Psoas muscle (tissue), 8 donors: ENCODE measurements around the gene MAP1LC3B. TPM values are rescaled to one million over a fixed set of nuclear protein-coding genes. Genes with fewer than 3 reads are reported as not detected.
"Not testable (repeated sequence)": the region's sequence is repeated elsewhere in the genome, so short reads cannot be mapped to it uniquely, and the experiment has no call there.

Experiments
- ATAC-seq, 4 donors: fragments of 200-7000 bp; cut with Tn5 transposase; one replicate each; pipeline ENCODE4 v1.9.1; 2020; ENCODE audit warnings: moderate library complexity in 3 of 4, mild to moderate bottlenecking in 2 of 4
- DNase-seq, 2 donors: peaks; one replicate each; pipeline ENCODE4 v3.0.0-alpha.2; 2020
- H3K27ac ChIP-seq: fragments of 200-600 bp; one replicate; pipeline ENCODE4 v1.8.0; 2022
- H3K27me3 ChIP-seq, 3 donors: fragments of 200-600 bp in 1 of 3; one replicate each; pipeline versions ENCODE4 v1.6.1 to v1.8.0; 2013 to 2022; ENCODE audit warnings: low read length in 2 of 3, mild to moderate bottlenecking in 2 of 3, moderate library complexity in 1 of 3; ENCODE audit not compliant: insufficient read depth in 3 of 3
- H3K36me3 ChIP-seq, 2 donors: fragments of 200-600 bp in 1 of 2; one replicate each; pipeline versions ENCODE4 v1.6.1 to v1.8.0; 2013 to 2022; ENCODE audit warnings: low read depth in 1 of 2, mild to moderate bottlenecking in 1 of 2, moderate library complexity in 1 of 2; ENCODE audit not compliant: insufficient read depth in 1 of 2
- H3K4me1 ChIP-seq: fragments of 200-600 bp; one replicate; pipeline ENCODE4 v1.8.0; 2022
- H3K4me3 ChIP-seq: fragments of 200-600 bp; one replicate; pipeline ENCODE4 v1.8.0; 2022; ENCODE audit warnings: mild to moderate bottlenecking
- H3K9me3 ChIP-seq: fragments of 200-600 bp; one replicate; pipeline ENCODE4 v1.8.0; 2022
- WGBS, 3 donors: extraction: QIAGEN DNeasy Blood & Tissue Kit; methylation state at CpG; one replicate each; pipeline versions ENCODE4 v1.1.6 to v1.1.7; 2013; 5-methylcytosine and 5-hydroxymethylcytosine counted together
- intact Hi-C, 2 donors: fragments of 100-400 bp; cut with DNase I; formaldehyde crosslinking; loops; one replicate each; pipeline versions ENCODE4 v1.11.0 to v1.14.2; 2022
- polyA plus RNA-seq, 3 donors: library from polyadenylated mRNA; stranded (reverse); fragments of 200-250 nt; gene quantifications; one replicate each; pipeline ENCODE4 v1.2.3, GENCODE V29; 2013
- total RNA-seq, 4 donors: library from RNA; stranded (reverse); fragmentation: NEBNext Ultra II Directional in 2 of 4; extraction: Animal tissue kit (Norgen Biotek cat#: 25700) in 2 of 4; gene quantifications; one replicate each; pipeline versions ENCODE4 v1.2.1 to v1.2.4, GENCODE V29; 2021 to 2023
- TF ChIP-seq, protein P1 (sequence below): fragments of 200-600 bp; IDR thresholded peaks from one replicate; pipeline ENCODE4 v1.8.0; 2022; ENCODE audit warnings: antibody characterized with exemption
- donor health status: healthy with polysubstance abuse.
- donor health status: DM: no; HTN: no; CAD: no; lungs with moderate emphysema.
- donor health status: Bipolar disorder and iron deficiency.
- donor health status: healthy.
- donor health status: DM: yes; HTN: yes; CAD: no.
- donor health status: DM: no; HTN: no; CAD: no.
- donor health status: DM: no; HTN: no; CAD: no.
- donor health status: DM: yes; HTN: yes; CAD: no.

MAP1LC3B gene
- total and polyA plus RNA-seq, 7 donors: 114 to 189 (median 158) TPM

- intact Hi-C loops: no loop called here
These were observed 15.5 kb upstream of the MAP1LC3B start for GRCh38 chr16:87376660-87377059.

DNA sequence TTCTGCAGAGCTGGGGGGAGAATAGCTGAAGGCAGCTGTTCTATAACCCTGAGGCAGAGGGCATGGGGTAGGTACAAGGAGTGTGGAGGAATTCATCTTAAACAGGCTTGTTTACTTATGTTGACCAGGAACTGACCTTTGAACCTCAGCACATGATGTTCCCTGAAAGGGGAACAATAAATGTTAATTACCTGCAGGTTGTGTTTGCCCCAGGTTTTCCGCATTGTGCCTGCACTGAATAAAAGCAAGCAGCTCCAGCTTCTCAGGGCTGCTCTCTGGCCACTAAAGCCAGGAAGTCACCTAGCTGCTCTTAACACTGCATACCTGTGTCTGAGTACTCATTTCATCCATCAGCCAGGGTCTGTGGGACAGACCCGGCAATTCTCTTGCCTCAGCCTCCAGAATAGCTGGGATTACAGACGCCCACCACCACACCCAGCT, 12.8 kb upstream of the MAP1LC3B start:
- intact Hi-C loops, H3K27me3 ChIP-seq, H3K9me3 ChIP-seq, H3K4me3 ChIP-seq, ATAC-seq, DNase-seq, H3K36me3 ChIP-seq: not testable (repeated sequence)
- Histone ChIP-seq H3K27ac (peak overlapping the region; percentile 99), H3K4me1 (peaks cover 64% of the 10 kb centered on the region)
- WGBS, 3 donors: 83 to 94% (median 86%) methylated on average over 3 of the region's 3 CpGs

More at GRCh38 chr16:87376660-87377059, 15.5 kb upstream of the MAP1LC3B start:
- WGBS, 3 donors: 89 to 93% (median 89%) methylated on average over 6 of the region's 6 CpGs
- peaks cover 68% of the 10 kb centered on the region for H3K4me1 ChIP-seq
- TF ChIP-seq, protein P1, sequence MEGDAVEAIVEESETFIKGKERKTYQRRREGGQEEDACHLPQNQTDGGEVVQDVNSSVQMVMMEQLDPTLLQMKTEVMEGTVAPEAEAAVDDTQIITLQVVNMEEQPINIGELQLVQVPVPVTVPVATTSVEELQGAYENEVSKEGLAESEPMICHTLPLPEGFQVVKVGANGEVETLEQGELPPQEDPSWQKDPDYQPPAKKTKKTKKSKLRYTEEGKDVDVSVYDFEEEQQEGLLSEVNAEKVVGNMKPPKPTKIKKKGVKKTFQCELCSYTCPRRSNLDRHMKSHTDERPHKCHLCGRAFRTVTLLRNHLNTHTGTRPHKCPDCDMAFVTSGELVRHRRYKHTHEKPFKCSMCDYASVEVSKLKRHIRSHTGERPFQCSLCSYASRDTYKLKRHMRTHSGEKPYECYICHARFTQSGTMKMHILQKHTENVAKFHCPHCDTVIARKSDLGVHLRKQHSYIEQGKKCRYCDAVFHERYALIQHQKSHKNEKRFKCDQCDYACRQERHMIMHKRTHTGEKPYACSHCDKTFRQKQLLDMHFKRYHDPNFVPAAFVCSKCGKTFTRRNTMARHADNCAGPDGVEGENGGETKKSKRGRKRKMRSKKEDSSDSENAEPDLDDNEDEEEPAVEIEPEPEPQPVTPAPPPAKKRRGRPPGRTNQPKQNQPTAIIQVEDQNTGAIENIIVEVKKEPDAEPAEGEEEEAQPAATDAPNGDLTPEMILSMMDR: no peak
- no peak for ATAC-seq
- no peaks in the 10 kb centered on the region for H3K36me3 ChIP-seq
- H3K9me3 ChIP-seq: no peaks in the 10 kb centered on the region
- peak overlapping the region; percentile 86 for H3K27ac ChIP-seq
- DNase-seq: peak in 1 of 2 donors; percentile 22
- no peak overlapping the region for H3K4me3 ChIP-seq
- no peaks in the 10 kb centered on the region for H3K27me3 ChIP-seq

DNA sequence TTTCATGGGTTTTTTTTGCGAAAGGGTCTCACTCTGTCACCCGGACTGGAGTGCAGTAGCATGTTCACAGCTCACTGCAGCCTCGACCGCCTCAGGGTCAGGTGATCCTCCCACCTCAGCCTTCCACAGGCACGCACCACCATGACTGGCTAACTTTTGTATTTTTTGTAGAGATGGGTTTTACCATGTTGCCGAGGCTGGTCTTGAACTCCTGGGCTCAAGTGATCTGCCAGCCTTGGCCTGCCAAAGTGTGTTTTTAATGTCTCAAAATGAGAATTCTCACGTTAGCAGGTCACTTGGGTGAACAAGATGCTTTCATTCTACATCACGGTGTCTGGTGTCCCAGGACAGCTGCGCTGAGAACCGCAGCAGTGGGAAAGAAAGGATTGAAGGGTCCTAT, 11.7 kb upstream of the MAP1LC3B start:
- peak overlapping the region; percentile 77 for H3K4me3 ChIP-seq
- no peaks in the 10 kb centered on the region for H3K27me3 ChIP-seq
- intact Hi-C loops: no loop called here
- DNase-seq (no peak), ATAC-seq (no peak)
- H3K4me1 ChIP-seq: peaks cover 64% of the 10 kb centered on the region
- no peaks in the 10 kb centered on the region for H3K9me3 ChIP-seq
- no peaks in the 10 kb centered on the region for H3K36me3 ChIP-seq
- WGBS, 3 donors: 59 to 81% (median 62%) methylated on average over 10 of the region's 10 CpGs
- peak overlapping the region; percentile 99 for H3K27ac ChIP-seq
- TF ChIP-seq, protein P1: no peak

DNA sequence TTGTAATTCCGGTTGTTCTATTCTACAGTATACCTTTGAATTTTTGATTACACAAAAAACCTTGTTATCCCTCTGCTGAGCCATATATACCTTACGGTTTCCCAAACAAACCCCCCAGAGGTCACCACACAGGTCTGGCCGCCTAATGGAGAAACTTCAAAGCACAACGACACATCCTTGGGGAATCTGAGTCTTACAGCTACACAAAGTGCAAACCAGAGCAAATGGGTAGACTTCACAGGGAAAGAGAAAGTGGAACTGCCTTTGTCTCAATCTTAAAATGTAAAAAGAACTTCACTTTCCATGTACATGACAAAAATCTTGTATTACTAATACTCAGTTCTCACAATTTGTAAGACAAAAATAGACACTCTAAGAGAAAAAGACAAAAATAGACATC, 11.3 kb upstream of the MAP1LC3B start:
- no peaks in the 10 kb centered on the region for H3K27me3 ChIP-seq
- H3K9me3 ChIP-seq: no peaks in the 10 kb centered on the region
- no peaks in the 10 kb centered on the region for H3K36me3 ChIP-seq
- H3K27ac ChIP-seq: peak overlapping the region; percentile 99
- TF ChIP-seq, protein P1: peak; percentile 6
- WGBS, 3 donors: 44 to 59% (median 51%) methylated on average over 4 of the region's 4 CpGs
- ATAC-seq (no peak), DNase-seq (no peak)
- intact Hi-C loops: no loop called here
- H3K4me1 ChIP-seq: peaks cover 60% of the 10 kb centered on the region
- peak overlapping the region; percentile 77 for H3K4me3 ChIP-seq

GRCh38 chr16:87382023-87382785, 9.9 kb upstream of the MAP1LC3B start:
- Histone ChIP-seq H3K36me3 (no peaks in the 10 kb centered on the region), H3K9me3 (no peaks in the 10 kb centered on the region), H3K4me1 (peaks cover 50% of the 10 kb centered on the region), H3K4me3 (peak overlapping the region; percentile 77), H3K27me3 (no peaks in the 10 kb centered on the region), H3K27ac (peak overlapping the region; percentile 99)
- TF ChIP-seq, protein P1: no peak
- WGBS, 3 donors: 12 to 19% (median 13%) methylated on average over 17 of the region's 17 CpGs
- ATAC-seq (no peak), DNase-seq (no peak)
- intact Hi-C loops: loop anchor here (2.0 kb wide), 2 partner anchors 57 to 65 kb away; partner anchors contain the start of gene C16orf95 (in 1 of the 2)
